OCI-LY1 (cell line): ENCODE data around the gene HNRNPC.
"Not testable (repeated sequence)": the region's sequence is repeated elsewhere in the genome, so short reads cannot be mapped to it uniquely, and the experiment has no call there.

Experiments used
- H2AFZ ChIP-seq: fragments of 200-600 bp; sonication (generic), shearing (Covaris generic); 2 replicates; pipeline ENCODE4 v1.6.0; 2014; ENCODE audit warnings: antibody characterized with exemption, mild to moderate bottlenecking, low read length
- H3F3A ChIP-seq: fragments of 200-600 bp; sonication (generic), shearing (Covaris generic); 2 replicates; pipeline ENCODE4 v1.6.0; 2014; ENCODE audit warnings: mild to moderate bottlenecking, antibody characterized with exemption, low read length, moderate library complexity; ENCODE audit not compliant: insufficient read depth
- H3K27ac ChIP-seq: fragments of 200-600 bp; sonication (generic); 2 replicates; pipeline ENCODE4 v1.5.1; 2014; ENCODE audit warnings: low read length, mixed run types, mild to moderate bottlenecking, low read depth; ENCODE audit not compliant: poor library complexity, severe bottlenecking
- H3K27me3 ChIP-seq: fragments of 200-600 bp; sonication (generic); 2 replicates; pipeline ENCODE4 v1.6.0; 2014; ENCODE audit warnings: antibody characterized with exemption, mild to moderate bottlenecking, low read length, moderate library complexity; ENCODE audit not compliant: insufficient read depth
- H3K36me3 ChIP-seq: fragments of 200-600 bp; sonication (generic); 2 replicates; pipeline ENCODE4 v1.6.1; 2014; ENCODE audit warnings: mild to moderate bottlenecking, antibody characterized with exemption, low read length, moderate library complexity, mixed read lengths; ENCODE audit not compliant: insufficient read depth
- H3K4me1 ChIP-seq: fragments of 200-600 bp; sonication (generic); 2 replicates; pipeline ENCODE4 v1.5.1; 2014; ENCODE audit warnings: mild to moderate bottlenecking, low read length, moderate library complexity; ENCODE audit not compliant: insufficient read depth, severe bottlenecking
- H3K4me2 ChIP-seq: fragments of 200-600 bp; sonication (generic), shearing (Covaris generic); 2 replicates; pipeline ENCODE4 v1.6.1; 2014; ENCODE audit warnings: low read length
- H3K4me3 ChIP-seq: fragments of 200-600 bp; sonication (generic); 2 replicates; pipeline ENCODE4 v1.5.1; 2014; ENCODE audit warnings: low read length, low read depth, mild to moderate bottlenecking, mixed read lengths; ENCODE audit not compliant: poor library complexity, severe bottlenecking
- H3K79me2 ChIP-seq: fragments of 200-600 bp; shearing (Covaris generic); 2 replicates; pipeline ENCODE4 v1.6.1; 2016; ENCODE audit warnings: mixed run types, low read length, mixed read lengths; ENCODE audit not compliant: insufficient read depth
- H3K9ac ChIP-seq: fragments of 200-600 bp; sonication (generic), shearing (Covaris generic); 2 replicates; pipeline ENCODE4 v1.6.1; 2014; ENCODE audit warnings: mild to moderate bottlenecking, low read length, mixed read lengths
- H3K9me2 ChIP-seq: fragments of 200-600 bp; sonication (generic), shearing (Covaris generic); 2 replicates; pipeline ENCODE4 v1.6.1; 2014; ENCODE audit warnings: low read depth, mild to moderate bottlenecking, low read length, mixed read lengths
- H3K9me3 ChIP-seq: fragments of 200-600 bp; shearing (Covaris generic); 2 replicates; pipeline ENCODE4 v1.6.1; 2014; ENCODE audit warnings: low read length, mixed read lengths
- H4K20me1 ChIP-seq: fragments of 200-600 bp; sonication (generic), shearing (Covaris generic); 2 replicates; pipeline ENCODE4 v1.6.0; 2016; ENCODE audit warnings: mild to moderate bottlenecking, low read length; ENCODE audit not compliant: insufficient read depth
- EZH2 ChIP-seq: fragments of 200-600 bp; sonication (generic), shearing (Covaris generic); IDR thresholded peaks from 2 replicates; pipeline ENCODE4 v1.8.0; 2017; ENCODE audit warnings: borderline replicate concordance, mixed run types, mild to moderate bottlenecking, antibody characterized with exemption, low read length, moderate library complexity, mixed read lengths
- TF ChIP-seq, protein P1 (sequence below): fragments of 200-600 bp; sonication (generic), shearing (Covaris generic); IDR thresholded peaks from 2 replicates; pipeline ENCODE4 v1.5.1; 2017; ENCODE audit warnings: mild to moderate bottlenecking, antibody characterized with exemption, low read length, moderate library complexity, mixed read lengths

The HNRNPC gene

DNA sequence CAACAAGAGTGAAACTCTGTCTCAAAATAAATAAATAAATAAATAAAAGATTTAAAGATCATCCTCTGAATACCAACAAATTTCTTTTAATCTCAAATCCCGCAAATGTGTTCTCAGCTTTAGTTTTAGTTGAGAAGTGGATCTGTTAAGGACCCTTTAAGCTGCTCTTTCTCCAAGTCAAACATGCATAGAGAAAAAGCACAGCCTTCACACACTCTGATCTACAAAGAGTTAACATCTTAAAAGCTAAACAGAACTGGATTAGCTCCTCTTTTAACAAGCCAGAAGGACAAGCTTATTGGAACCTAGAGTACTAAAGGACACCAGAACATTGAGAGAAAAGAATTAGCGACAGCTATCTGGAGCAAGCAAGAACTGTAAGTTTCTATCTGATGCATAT is 10.5 kb upstream of the HNRNPC start, which contains the start of gene RPGRIP1:
Gene RPGRIP1, plus strand, starts transcription at position 301 of the 400 bp plus-strand sequence. CDS start 7,894 bp downstream, outside the sequence.
- Histone ChIP-seq H4K20me1 (no peaks in the 10 kb centered on the region), H3K27ac (no peak within 1 kb of the TSS), H3K79me2 (no peaks in the 10 kb centered on the region), H3K9ac (no peak within 1 kb of the TSS), H3K4me2 (no peak within 1 kb of the TSS), H2AFZ (no peak within 1 kb of the TSS), H3K36me3 (no peaks in the 10 kb centered on the region), H3K27me3 (no peaks in the 10 kb centered on the region), H3K9me2 (no peaks in the 10 kb centered on the region), H3K9me3 (no peaks in the 10 kb centered on the region), H3F3A (no peaks in the 10 kb centered on the region), H3K4me1 (no peaks in the 10 kb centered on the region), H3K4me3 (no peak within 1 kb of the TSS)
- TF ChIP-seq, protein P1, sequence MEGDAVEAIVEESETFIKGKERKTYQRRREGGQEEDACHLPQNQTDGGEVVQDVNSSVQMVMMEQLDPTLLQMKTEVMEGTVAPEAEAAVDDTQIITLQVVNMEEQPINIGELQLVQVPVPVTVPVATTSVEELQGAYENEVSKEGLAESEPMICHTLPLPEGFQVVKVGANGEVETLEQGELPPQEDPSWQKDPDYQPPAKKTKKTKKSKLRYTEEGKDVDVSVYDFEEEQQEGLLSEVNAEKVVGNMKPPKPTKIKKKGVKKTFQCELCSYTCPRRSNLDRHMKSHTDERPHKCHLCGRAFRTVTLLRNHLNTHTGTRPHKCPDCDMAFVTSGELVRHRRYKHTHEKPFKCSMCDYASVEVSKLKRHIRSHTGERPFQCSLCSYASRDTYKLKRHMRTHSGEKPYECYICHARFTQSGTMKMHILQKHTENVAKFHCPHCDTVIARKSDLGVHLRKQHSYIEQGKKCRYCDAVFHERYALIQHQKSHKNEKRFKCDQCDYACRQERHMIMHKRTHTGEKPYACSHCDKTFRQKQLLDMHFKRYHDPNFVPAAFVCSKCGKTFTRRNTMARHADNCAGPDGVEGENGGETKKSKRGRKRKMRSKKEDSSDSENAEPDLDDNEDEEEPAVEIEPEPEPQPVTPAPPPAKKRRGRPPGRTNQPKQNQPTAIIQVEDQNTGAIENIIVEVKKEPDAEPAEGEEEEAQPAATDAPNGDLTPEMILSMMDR: no peak
- TF ChIP-seq EZH2: no peak

DNA sequence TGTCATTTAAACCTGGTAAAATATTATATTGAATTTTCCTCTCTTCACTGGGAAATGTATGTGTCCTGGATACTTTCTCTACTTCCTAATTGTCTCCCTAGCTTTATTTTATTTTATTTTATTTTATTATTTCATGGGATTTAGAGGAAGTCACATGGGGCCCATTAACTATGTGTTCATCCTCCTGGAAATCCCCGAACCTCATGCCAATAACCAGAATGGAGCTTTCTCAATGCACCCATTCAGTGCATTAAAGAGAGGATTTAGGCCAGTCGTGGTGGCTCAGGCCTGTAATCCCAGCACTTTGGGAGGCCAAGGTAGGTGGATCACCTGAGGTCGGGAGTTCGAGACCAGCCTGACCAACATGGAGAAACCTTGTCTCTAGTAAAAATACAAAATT is 9.4 kb upstream of the HNRNPC start:
- no peaks in the 10 kb centered on the region for H3F3A ChIP-seq
- H4K20me1 ChIP-seq: no peaks in the 10 kb centered on the region
- H3K27me3 ChIP-seq: no peaks in the 10 kb centered on the region
- H3K79me2 ChIP-seq: no peaks in the 10 kb centered on the region
- no peak overlapping the region for H3K9ac ChIP-seq
- no peak overlapping the region for H2AFZ ChIP-seq
- no peak overlapping the region for H3K4me2 ChIP-seq
- H3K4me1 ChIP-seq: no peaks in the 10 kb centered on the region
- no peaks in the 10 kb centered on the region for H3K9me3 ChIP-seq
- no peaks in the 10 kb centered on the region for H3K36me3 ChIP-seq
- H3K9me2 ChIP-seq: no peaks in the 10 kb centered on the region
- H3K27ac ChIP-seq: no peak overlapping the region
- H3K4me3 ChIP-seq: no peak overlapping the region
- TF ChIP-seq EZH2: no peak
- TF ChIP-seq, protein P1: no peak

DNA sequence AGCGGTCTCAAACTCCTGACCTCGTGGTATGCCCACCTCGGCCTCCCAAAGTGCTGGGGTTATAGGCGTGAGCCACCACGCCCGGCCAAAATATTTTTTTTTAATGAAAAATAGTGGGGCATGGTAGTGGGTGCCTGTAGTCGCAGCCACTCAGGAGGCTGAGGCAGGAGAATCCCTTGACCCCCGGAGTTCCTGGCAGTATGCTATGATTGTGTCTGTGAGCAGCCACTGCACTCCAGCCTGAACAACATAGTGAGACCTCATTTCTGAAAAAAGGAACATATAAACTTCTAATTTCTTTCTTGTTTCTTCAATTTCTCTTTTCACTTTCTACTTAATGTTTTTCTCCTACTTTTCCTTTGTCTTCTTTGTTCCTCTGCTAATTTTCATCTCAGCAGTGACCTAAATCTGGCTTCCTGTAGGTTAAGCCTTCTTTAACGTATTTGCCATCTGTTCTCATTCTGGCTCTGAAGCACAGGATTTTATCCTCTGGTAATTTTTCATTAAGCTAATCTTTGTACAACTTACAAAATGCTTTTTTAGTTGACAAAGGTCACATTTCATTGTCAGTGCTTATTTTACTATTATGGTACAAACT is 6.1 kb upstream of the HNRNPC start:
- Histone ChIP-seq H3K9ac (no peak overlapping the region), H3K4me1 (peaks cover 2% of the 10 kb centered on the region), H4K20me1 (no peaks in the 10 kb centered on the region), H3F3A (no peaks in the 10 kb centered on the region), H3K27me3 (no peaks in the 10 kb centered on the region), H3K79me2 (no peaks in the 10 kb centered on the region), H3K36me3 (no peaks in the 10 kb centered on the region), H3K4me3 (no peak overlapping the region), H3K9me3 (no peaks in the 10 kb centered on the region), H3K4me2 (no peak overlapping the region), H3K9me2 (no peaks in the 10 kb centered on the region), H2AFZ (peak overlapping the region; percentile 9; the same call in 1 of the 2 replicates), H3K27ac (peak overlapping the region; percentile 27)
- TF ChIP-seq, protein P1: no peak
- no peak for TF ChIP-seq EZH2

DNA sequence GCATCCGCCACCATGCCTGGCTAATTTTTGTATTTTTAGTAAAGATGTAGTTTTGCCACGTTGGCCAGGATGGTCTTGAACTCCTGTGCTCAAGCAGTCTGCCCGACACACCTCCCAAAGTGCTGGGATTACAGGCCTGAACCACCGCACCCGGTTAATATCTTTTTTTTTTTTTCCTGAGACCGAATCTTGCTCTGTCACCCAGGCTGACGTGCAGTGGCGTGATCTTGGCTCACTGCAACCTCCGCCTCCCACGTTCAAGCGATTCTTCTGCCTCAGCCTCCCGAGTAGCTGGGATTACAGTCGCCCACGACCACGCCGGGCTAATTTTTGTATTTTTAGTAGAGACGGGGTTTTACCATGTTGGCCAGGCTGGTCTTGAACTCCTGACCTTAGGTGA is 3.4 kb upstream of the HNRNPC start:
- H3K4me3 ChIP-seq, H3K9ac ChIP-seq, H3K27ac ChIP-seq, H3K4me2 ChIP-seq, H2AFZ ChIP-seq, H4K20me1 ChIP-seq, H3K9me3 ChIP-seq, H3K27me3 ChIP-seq, H3F3A ChIP-seq, H3K9me2 ChIP-seq: not testable (repeated sequence)
- Histone ChIP-seq H3K4me1 (peaks cover 14% of the 10 kb centered on the region), H3K36me3 (peaks cover 13% of the 10 kb centered on the region), H3K79me2 (peaks cover 16% of the 10 kb centered on the region)
